HFF-Myc (cell line): ENCODE measurements around the gene NECAB3.

Source experiments
- DNase-seq: peaks from one replicate; pipeline ENCODE4 v3.0.0-alpha.2; 2011; ENCODE audit warnings: low read depth; ENCODE audit errors: extremely low read depth
- H3K4me3 ChIP-seq: replicated peaks from 2 replicates; pipeline ENCODE4 v1.5.1; 2011; ENCODE audit warnings: low read depth, mild to moderate bottlenecking, control low read depth, low read length
- CTCF ChIP-seq: IDR thresholded peaks from 2 replicates; pipeline ENCODE4 v1.5.1; 2012; ENCODE audit warnings: mild to moderate bottlenecking, low read depth, low read length, control low read depth; ENCODE audit errors: missing control alignments

NECAB3 gene

GRCh38 chr20:33688938-33689424 lies 14.8 kb upstream of the NECAB3 start:
- H3K4me3 ChIP-seq = no peak overlapping the region
- TF ChIP-seq CTCF = no peak
- DNase-seq = no peak

GRCh38 chr20:33687993-33688937 lies 14.0 kb upstream of the NECAB3 start:
- no peak overlapping the region for H3K4me3 ChIP-seq
- DNase-seq = no peak
- no peak for TF ChIP-seq CTCF

GRCh38 chr20:33687370-33687915 lies 13.2 kb upstream of the NECAB3 start:
- DNase-seq = no peak
- no peak overlapping the region for H3K4me3 ChIP-seq
- TF ChIP-seq CTCF = no peak

DNA sequence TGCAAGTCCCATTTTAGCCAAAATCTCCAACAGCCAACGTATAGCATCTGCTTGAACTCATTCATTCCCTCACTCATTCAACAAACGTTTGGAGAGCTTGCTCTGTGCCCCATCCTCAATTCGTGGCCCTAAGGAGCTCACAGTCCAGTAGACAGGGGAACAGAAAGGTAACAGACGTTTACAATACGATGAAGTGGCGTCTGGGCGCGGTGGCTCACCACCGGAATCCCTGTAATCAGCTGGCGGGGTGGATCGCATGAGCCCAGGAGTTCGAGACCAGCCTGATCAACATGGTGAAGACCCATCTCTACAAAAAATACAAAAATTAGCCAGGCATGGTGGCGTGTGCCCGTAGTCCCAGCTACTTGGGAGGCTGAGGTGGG lies 12.7 kb upstream of the NECAB3 start:
- TF ChIP-seq CTCF = no peak
- DNase-seq = no peak
- peak overlapping the region; percentile 27 for H3K4me3 ChIP-seq

GRCh38 chr20:33686100-33686983 lies 12.1 kb upstream of the NECAB3 start, which contains the start of gene E2F1:
E2F1 (minus strand) TSS chr20:33686385; CDS start chr20:33686264, 121 bp downstream.
- DNase-seq = peak; percentile 52
- peak within 1 kb of the TSS; percentile 54 for H3K4me3 ChIP-seq
- peak; percentile 21 for TF ChIP-seq CTCF

- no peak for DNase-seq
- no peak for TF ChIP-seq CTCF
- H3K4me3 ChIP-seq = peak overlapping the region; percentile 54
Measured at GRCh38 chr20:33685328-33686099, 11.3 kb upstream of the NECAB3 start.
